K562 (cell line): ENCODE data around the gene ABHD14A. TPM values are rescaled to one million over a fixed set of nuclear protein-coding genes. Genes with fewer than 3 reads are reported as not detected.

Experiments used
- E2F6 ChIP-seq, 2 experiments: IDR thresholded peaks; 2 replicates each; pipeline ENCODE4 v1.6.1; 2011; ENCODE audit warnings: borderline replicate concordance in 1 of 2, control low read depth in 1 of 2, low read depth in 1 of 2, low read length in 1 of 2, mild to moderate bottlenecking in 1 of 2, mixed read lengths in 1 of 2, moderate library complexity in 1 of 2; ENCODE audit not compliant: insufficient read depth in 1 of 2, insufficient read length in 1 of 2, poor library complexity in 1 of 2, severe bottlenecking in 1 of 2; ENCODE audit errors: extremely low read depth in 1 of 2
- ETV5 ChIP-seq: sonication (generic); formaldehyde crosslinking; IDR thresholded peaks from 2 replicates; pipeline ENCODE4 v1.4.0; 2020; ENCODE audit warnings: low read depth, mild to moderate bottlenecking, missing genetic modification reagents
- ETV6 ChIP-seq, 3 experiments: fragments of 150-350 bp in 1 of 3; sonication (generic) in 1 of 3; formaldehyde crosslinking in 1 of 3; IDR thresholded peaks; 2 replicates each; pipeline versions ENCODE4 v1.6.1 to v1.8.0; 2014 to 2022; ENCODE audit warnings: borderline replicate concordance in 2 of 3, low read depth in 2 of 3, antibody characterized with exemption in 1 of 3, low read length in 1 of 3, mild to moderate bottlenecking in 1 of 3, missing genetic modification reagents in 1 of 3
- HNRNPK ChIP-seq: fragments of 200-400 bp; formaldehyde crosslinking; IDR thresholded peaks from one replicate; pipeline ENCODE4 v1.6.1; 2018; ENCODE audit warnings: mild to moderate bottlenecking, low read depth, low read length; ENCODE audit not compliant: poor library complexity, severe bottlenecking
- NFIX ChIP-seq: fragments of 250-450 bp; sonication (Bioruptor Pico); IDR thresholded peaks from 2 replicates; pipeline ENCODE4 v1.4.0; 2020; ENCODE audit warnings: low read depth, mild to moderate bottlenecking, moderate library complexity
- NFYB ChIP-seq: IDR thresholded peaks from 2 replicates; pipeline ENCODE4 v1.6.1; 2011; ENCODE audit warnings: mild to moderate bottlenecking, moderate library complexity; ENCODE audit not compliant: insufficient read length; ENCODE audit errors: extremely low read depth
- OTX1 ChIP-seq: fragments of 450-650 bp; formaldehyde crosslinking; IDR thresholded peaks from 2 replicates; pipeline ENCODE4 v1.4.0; 2022; ENCODE audit warnings: mild to moderate bottlenecking
- ZBTB40 ChIP-seq, 2 experiments: fragments of 450-650 bp in 1 of 2; sonication (generic) in 1 of 2; formaldehyde crosslinking in 1 of 2; IDR thresholded peaks; 2 replicates each; pipeline versions ENCODE4 v1.7.1 to v1.9.0; 2016 to 2022; ENCODE audit warnings: inconsistent platforms in 1 of 2, mild to moderate bottlenecking in 1 of 2, missing genetic modification reagents in 1 of 2
- ZNF511 ChIP-seq: sonication (generic); formaldehyde crosslinking; IDR thresholded peaks from 2 replicates; pipeline ENCODE4 v1.8.0; 2022; ENCODE audit warnings: mild to moderate bottlenecking, missing genetic modification reagents
- polyA plus RNA-seq, 8 experiments: library from polyadenylated mRNA; depleted of rRNA in 4 of 8; stranded (reverse) in 5 of 8; unstranded in 3 of 8; fragments of >200 nt; fragmentation: Nextera tagmentation in 2 of 8; fragmentation: Illumina TruSeq in 1 of 8; extraction: Ambion mirVana in 2 of 8; extraction: Trizol in 1 of 8; gene quantifications; 2 replicates each; pipeline versions ENCODE4 v1.2.1 to v1.2.3, GENCODE V29; 2011 to 2014; ENCODE audit warnings: inconsistent platforms in 1 of 8, missing spikeins in 1 of 8
- total RNA-seq, 7 experiments: library from RNA; depleted of rRNA in 6 of 7; stranded (reverse); fragments of >200 nt in 6 of 7; fragmentation: Illumina TruSeq in 2 of 7; extraction: Trizol in 2 of 7; gene quantifications; 2 replicates each; pipeline versions ENCODE4 v1.2.1 to v1.2.3, GENCODE V29; 2011 to 2021; ENCODE audit warnings: low replicate concordance in 1 of 7

ABHD14A gene
- total and polyA plus RNA-seq, 9 of the 15 experiments (the other 6 are each of a cell fraction or from before 2014, with no cell fraction given), result 0.90 to 10.5 (median 8.3) TPM

GRCh38 chr3:51941798-51942602, 32.9 kb upstream of the ABHD14A start, which contains the start of the genes PARP3 and RRP9 (continued):
- TF ChIP-seq HNRNPK (no peak), ETV6 (IDR thresholded peaks at IDR 0.05; ENCODE audit: borderline replicate concordance in 1 of 2, low read depth in 2 of 2, low read length in 1 of 2) (no peak), ETV6 (CRISPR knock-in tag; IDR thresholded peaks at IDR 0.05; ENCODE audit: borderline replicate concordance) (no peak), E2F6 (IDR thresholded peaks at IDR 0.05; ENCODE audit: borderline replicate concordance in 1 of 2, extremely low read depth in 1 of 2, insufficient read depth in 1 of 2, insufficient read length in 1 of 2, low read depth in 1 of 2, low read length in 1 of 2, poor library complexity in 1 of 2, severe bottlenecking in 1 of 2) (peak in 1 of 2 experiments; percentile 77), NFIX (CRISPR knock-in tag) (no peak), ETV5 (CRISPR knock-in tag) (peak; percentile 71; the same call in 1 of the 2 replicates), NFYB (peak; percentile 71), ZNF511 (0 out of 2 replicates have a peak, but pooled peaks have one; percentile 36), OTX1 (CRISPR knock-in tag) (no peak), ZBTB40 (IDR thresholded peaks at IDR 0.05) (peak; percentile 58; the same call in 1 of the 2 replicates), ZBTB40 (CRISPR knock-in tag; IDR thresholded peaks at IDR 0.05) (no peak)
